Kidney epithelial cell (primary cell): ENCODE results near the gene PBX1. TPM values are rescaled to one million over a fixed set of nuclear protein-coding genes. Genes with fewer than 3 reads are reported as not detected.

ENCODE experiments used
- DNase-seq: peaks from one replicate; pipeline ENCODE4 v3.0.0-alpha.2; 2010; ENCODE audit warnings: low read depth
- H3K27me3 ChIP-seq: 2 replicates; pipeline ENCODE4 v1.6.0; 2011; ENCODE audit warnings: low read length; ENCODE audit not compliant: control insufficient read depth, insufficient read depth
- H3K36me3 ChIP-seq: 2 replicates; pipeline ENCODE4 v1.5.1; 2011; ENCODE audit warnings: low read length; ENCODE audit not compliant: control insufficient read depth, insufficient read depth
- H3K4me3 ChIP-seq: 2 replicates; pipeline ENCODE4 v1.5.1; 2011; ENCODE audit warnings: low read depth, mild to moderate bottlenecking, control low read depth, low read length
- CTCF ChIP-seq: IDR thresholded peaks from 2 replicates; pipeline ENCODE4 v1.5.1; 2011; ENCODE audit warnings: mild to moderate bottlenecking, moderate library complexity, low read length, control low read depth, inconsistent platforms; ENCODE audit not compliant: insufficient read depth, poor library complexity, severe bottlenecking
- total RNA-seq: library from RNA; depleted of rRNA; stranded (reverse); fragments of >200 nt; gene quantifications from 2 replicates; pipeline ENCODE4 v1.2.3, GENCODE V29; 2015

The PBX1 gene
- total RNA-seq, 1 donor from 2014 or later: 5.7 TPM

GRCh38 chr1:164682570-164682969 is 123.6 kb downstream of the PBX1 start:
- no peak for TF ChIP-seq CTCF
- DNase-seq: no peak
- no peaks in the 10 kb centered on the region for H3K27me3 ChIP-seq
- H3K36me3 ChIP-seq: no peaks in the 10 kb centered on the region
- no peak overlapping the region for H3K4me3 ChIP-seq

GRCh38 chr1:164683235-164683634 is 124.3 kb downstream of the PBX1 start:
- DNase-seq: no peak
- Histone ChIP-seq H3K36me3 (no peaks in the 10 kb centered on the region), H3K27me3 (no peaks in the 10 kb centered on the region), H3K4me3 (no peak overlapping the region)
- TF ChIP-seq CTCF: no peak

GRCh38 chr1:164685266-164686035 is 126.5 kb downstream of the PBX1 start:
- DNase-seq: no peak
- Histone ChIP-seq H3K27me3 (no peaks in the 10 kb centered on the region), H3K4me3 (no peak overlapping the region), H3K36me3 (no peaks in the 10 kb centered on the region)
- TF ChIP-seq CTCF: no peak

- H3K4me3 ChIP-seq: no peak overlapping the region
- H3K36me3 ChIP-seq: no peaks in the 10 kb centered on the region
- TF ChIP-seq CTCF: no peak
- H3K27me3 ChIP-seq: no peaks in the 10 kb centered on the region
- DNase-seq: no peak
These were observed 128.8 kb downstream of the PBX1 start for GRCh38 chr1:164687777-164688176.

GRCh38 chr1:164688791-164689190 is 129.8 kb downstream of the PBX1 start:
- H3K36me3 ChIP-seq: no peaks in the 10 kb centered on the region
- no peak for DNase-seq

More at GRCh38 chr1:164688791-164689190, 129.8 kb downstream of the PBX1 start:
- Histone ChIP-seq H3K27me3 (no peaks in the 10 kb centered on the region), H3K4me3 (no peak overlapping the region)
- no peak for TF ChIP-seq CTCF
